ENCODE results near the gene PTPN6. TPM values are rescaled to one million over a fixed set of nuclear protein-coding genes. Genes with fewer than 3 reads are reported as not detected.

PTPN6 gene
- total and polyA plus RNA-seq, 2 of the 13 experiments (the other 11 are each of a cell fraction or from before 2014, with no cell fraction given) = 10.5 to 10.6 TPM

DNA sequence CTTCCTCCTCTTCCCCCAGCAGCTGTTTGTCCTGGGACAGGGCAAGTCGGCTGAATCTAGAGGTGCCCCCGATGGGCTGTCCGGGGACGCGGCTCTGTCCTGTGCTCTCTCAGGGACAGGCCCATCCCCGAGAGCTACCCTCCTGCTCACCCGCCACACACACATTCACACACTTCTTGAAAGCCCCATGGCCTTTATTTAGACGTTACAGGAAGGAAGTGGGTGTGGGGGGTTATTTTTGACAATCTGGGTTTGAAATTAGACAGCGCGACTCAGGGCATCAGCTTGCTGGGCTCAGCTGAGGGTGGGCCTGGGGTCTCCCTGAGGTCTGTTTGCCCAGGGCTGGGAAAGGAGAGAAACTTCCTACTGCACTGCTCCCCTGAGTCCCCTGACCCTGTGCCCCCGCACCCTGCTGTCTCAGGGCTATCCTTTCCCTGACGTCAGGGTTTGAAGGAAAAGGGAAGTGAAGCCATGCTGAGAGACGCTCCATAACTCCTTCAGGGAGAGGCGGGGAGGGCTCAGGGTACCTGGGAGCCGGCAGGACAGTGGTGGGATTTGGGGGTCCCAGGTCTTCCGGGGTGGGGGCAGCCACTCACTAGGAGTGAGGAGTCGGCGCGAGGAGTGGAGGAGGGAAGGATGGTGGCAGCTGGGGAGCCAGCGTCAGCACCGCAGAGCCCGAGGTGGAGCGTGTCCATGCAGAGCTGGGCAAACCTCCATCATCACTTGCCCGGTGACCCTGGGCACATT is 8.1 kb downstream of the PTPN6 start:
- Histone ChIP-seq H2AFZ (ENCODE audit: low read length) (no peak overlapping the region), H3K79me2 (ENCODE audit: insufficient read depth, low read length) (no peaks in the 10 kb centered on the region), H3K4me2 (ENCODE audit: low read depth, low read length) (no peak overlapping the region), H4K20me1 (ENCODE audit: insufficient read depth, low read length) (no peaks in the 10 kb centered on the region), H3K4me3 (replicated peaks in 1 of 3; ENCODE audit: insufficient read depth in 1 of 3, low read depth in 2 of 3, low read length in 3 of 3) (no peak overlapping the region), H3K9me3 (ENCODE audit: low read length) (no peaks in the 10 kb centered on the region), H3K36me3 (replicated peaks in 1 of 2; ENCODE audit: control insufficient read depth in 1 of 2, insufficient read depth in 2 of 2, low read length in 2 of 2) (no peaks in the 10 kb centered on the region; a peak in 1 of 5 replicates), H3K9ac (ENCODE audit: insufficient read depth, low read depth, low read length) (no peak overlapping the region), H3K27me3 (ENCODE audit: control insufficient read depth in 1 of 2, insufficient read depth in 2 of 2, low read length in 2 of 2) (no peaks in the 10 kb centered on the region), H3K27ac (ENCODE audit: extremely low read length, insufficient read depth, low read length) (no peak overlapping the region), H3K4me1 (ENCODE audit: insufficient read depth, low read length) (peaks cover 34% of the 10 kb centered on the region)
- POLR2A ChIA-PET = interaction anchor here (3.4 to 8.0 kb wide), 2 partner anchors 14 to 59 kb away, joined by 16 to 180 read pairs; partner anchors contain the start of genes C12orf57, LPCAT3 and RNU7-1
- WGBS (ENCODE audit: low lambda C conversion rate) = 87% methylated on average over 21 of the region's 24 CpGs
- in situ Hi-C loops (cut with HindIII; ENCODE audit: extremely low pct_ligation_motif_present, low pct_unique_long_range_greater_than_20kb) (no loop called here), intact Hi-C loops (cut with micrococcal nuclease; ENCODE audit: unreplicated experiment) (no loop called here)
- no peak for FAIRE-seq
- BruUV-seq (replicated peaks) = no TSS peak
- CTCF ChIA-PET (ENCODE audit: low intra/inter-chr PET ratio, low total read pairs) = no interaction called here
- TF ChIP-seq DMAP1 (CRISPR knock-in tag; IDR thresholded peaks at IDR 0.05) (no peak), FOXC1 (CRISPR knock-in tag; IDR thresholded peaks at IDR 0.05; ENCODE audit: borderline replicate concordance) (no peak), ATF1 (CRISPR knock-in tag; IDR thresholded peaks at IDR 0.05) (no peak)
- TF ChIP-seq, protein P1, sequence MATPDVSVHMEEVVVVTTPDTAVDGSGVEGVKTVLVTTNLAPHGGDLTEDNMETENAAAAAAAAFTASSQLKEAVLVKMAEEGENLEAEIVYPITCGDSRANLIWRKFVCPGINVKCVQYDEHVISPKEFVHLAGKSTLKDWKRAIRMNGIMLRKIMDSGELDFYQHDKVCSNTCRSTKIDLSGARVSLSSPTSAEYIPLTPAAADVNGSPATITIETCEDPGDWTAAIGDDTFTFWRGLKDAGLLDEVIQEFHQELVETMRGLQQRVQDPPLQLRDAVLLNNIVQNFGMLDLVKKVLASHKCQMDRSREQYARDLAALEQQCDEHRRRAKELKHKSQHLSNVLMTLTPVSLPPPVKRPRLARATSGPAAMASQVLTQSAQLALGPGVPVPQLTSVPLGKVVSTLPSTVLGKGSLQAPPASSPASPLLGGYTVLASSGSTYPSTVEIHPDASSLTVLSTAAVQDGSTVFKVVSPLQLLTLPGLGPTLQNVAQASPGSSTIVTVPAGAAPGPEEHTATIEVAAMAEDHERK (CRISPR knock-in tag; IDR thresholded peaks at IDR 0.05; ENCODE audit: low read depth) = no peak
- TF ChIP-seq, protein P2, sequence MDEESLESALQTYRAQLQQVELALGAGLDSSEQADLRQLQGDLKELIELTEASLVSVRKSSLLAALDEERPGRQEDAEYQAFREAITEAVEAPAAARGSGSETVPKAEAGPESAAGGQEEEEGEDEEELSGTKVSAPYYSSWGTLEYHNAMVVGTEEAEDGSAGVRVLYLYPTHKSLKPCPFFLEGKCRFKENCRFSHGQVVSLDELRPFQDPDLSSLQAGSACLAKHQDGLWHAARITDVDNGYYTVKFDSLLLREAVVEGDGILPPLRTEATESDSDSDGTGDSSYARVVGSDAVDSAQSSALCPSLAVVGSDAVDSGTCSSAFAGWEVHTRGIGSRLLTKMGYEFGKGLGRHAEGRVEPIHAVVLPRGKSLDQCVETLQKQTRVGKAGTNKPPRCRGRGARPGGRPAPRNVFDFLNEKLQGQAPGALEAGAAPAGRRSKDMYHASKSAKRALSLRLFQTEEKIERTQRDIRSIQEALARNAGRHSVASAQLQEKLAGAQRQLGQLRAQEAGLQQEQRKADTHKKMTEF (CRISPR knock-in tag; IDR thresholded peaks at IDR 0.05) = no peak
- no peak for DNase-seq (ENCODE audit: low spot score)
- no peak for ATAC-seq
